Heart left ventricle (tissue), 16 donors: ENCODE results near the gene CCL7. TPM values are rescaled to one million over a fixed set of nuclear protein-coding genes. Genes with fewer than 3 reads are reported as not detected.

Experiments
- ATAC-seq, 4 donors: fragments of 200-7000 bp; cut with Tn5 transposase; one replicate each; pipeline ENCODE4 v1.9.1; 2020 to 2022; ENCODE audit warnings: moderate library complexity in 4 of 4, mild to moderate bottlenecking in 3 of 4, moderate number of reproducible peaks in 1 of 4
- DNase-seq, 5 donors: peaks; one replicate each; pipeline ENCODE4 v3.0.0-alpha.2; 2020
- H3K27ac ChIP-seq, 12 donors: fragments of 200-600 bp; sonication (generic) in 4 of 12; one replicate each; pipeline versions ENCODE4 v1.5.0 to v1.8.0; 2016 to 2022; ENCODE audit warnings: mild to moderate bottlenecking in 2 of 12
- H3K27me3 ChIP-seq, 9 donors: fragments of 200-600 bp; sonication (generic) in 2 of 9; one replicate each; pipeline versions ENCODE4 v1.5.1 to v1.8.0; 2016 to 2022; ENCODE audit warnings: mild to moderate bottlenecking in 3 of 9
- H3K36me3 ChIP-seq, 9 donors: fragments of 200-600 bp; sonication (generic) in 2 of 9; one replicate each; pipeline versions ENCODE4 v1.5.0 to v1.8.0; 2018 to 2022; ENCODE audit warnings: mild to moderate bottlenecking in 2 of 9
- H3K4me1 ChIP-seq, 12 donors: fragments of 200-600 bp; sonication (generic) in 4 of 12; one replicate each; pipeline versions ENCODE4 v1.5.0 to v1.8.0; 2016 to 2022; ENCODE audit warnings: mild to moderate bottlenecking in 3 of 12
- H3K4me3 ChIP-seq, 12 donors: fragments of 200-600 bp; sonication (generic) in 4 of 12; one replicate each; pipeline versions ENCODE4 v1.5.0 to v1.8.0; 2017 to 2022; ENCODE audit warnings: mild to moderate bottlenecking in 9 of 12, moderate library complexity in 4 of 12
- H3K9me3 ChIP-seq, 12 donors: fragments of 200-600 bp; sonication (generic) in 4 of 12; one replicate each; pipeline versions ENCODE4 v1.5.0 to v1.8.0; 2016 to 2022; ENCODE audit warnings: mild to moderate bottlenecking in 1 of 12
- CTCF ChIP-seq, 12 donors: fragments of 200-600 bp; sonication (generic) in 4 of 12; IDR thresholded peaks; one replicate each; pipeline versions ENCODE4 v1.5.0 to v1.8.0; 2018 to 2022; ENCODE audit warnings: antibody characterized with exemption in 12 of 12, mild to moderate bottlenecking in 5 of 12
- POLR2A ChIP-seq, 2 donors: fragments of 450-650 bp; IDR thresholded peaks; one replicate each; pipeline ENCODE4 v1.6.1; 2017; ENCODE audit warnings: antibody characterized with exemption in 2 of 2, mild to moderate bottlenecking in 2 of 2, moderate library complexity in 2 of 2
- WGBS, 4 donors: extraction: QIAGEN DNeasy Blood & Tissue Kit in 2 of 4; methylation state at CpG; one replicate each; pipeline versions ENCODE4 v1.1.5 to v1.1.7; 2013 to 2018; 5-methylcytosine and 5-hydroxymethylcytosine counted together
- intact Hi-C, 10 donors: fragments of 100-400 bp; cut with DNase I; formaldehyde crosslinking; loops; one replicate each; pipeline versions ENCODE4 v1.11.1 to v1.14.2; 2022
- long read RNA-seq, 3 donors: library from polyadenylated mRNA; unstranded; transcript quantifications; one replicate each; pipeline ENCODE4 v2.0.0, GENCODE V29; 2020 to 2021
- polyA plus RNA-seq, 2 donors: library from polyadenylated mRNA; stranded (reverse); fragments of 200-250 nt; gene quantifications; one replicate each; pipeline ENCODE4 v1.2.3, GENCODE V29; 2013
- total RNA-seq, 9 donors: library from RNA; depleted of rRNA in 2 of 9; stranded (reverse); fragments of >200 nt in 2 of 9; fragmentation: NEBNext Ultra II Directional in 3 of 9; extraction: Animal tissue kit (Norgen Biotek cat#: 25700) in 3 of 9; gene quantifications; one replicate each; pipeline versions ENCODE4 v1.1.0 to v1.2.4, GENCODE V29; 2016 to 2023
- donor health status: ischemic (EF 13 %, LVEDD 7.1; RV severe dilation, severe dysfunction).
- donor health status: healthy with polysubstance abuse.
- donor health status: DM: no; HTN: yes; CAD: no.
- donor health status: DM: no; HTN: no; CAD: no.
- donor health status: ischemic (EF 25% LVEDD 6.9; RV normal size, moderate dysfunction).
- donor health status: ischemic (EF 25% LVEDD 5.7; RV mildly dilated, moderate dysfunction).
- donor health status: healthy.
- donor health status: DM: yes; HTN: yes; CAD: no.
- donor health status: ischemic (EF 35%, LVEDD 5.7; RV mildly dilated, moderate dysfunction).
- donor health status: nonischemic (EF 11% LVEDD 7.7; RV severe dilation, severe dysfunction).
- donor health status: DM: yes; HTN: yes; CAD: no.
- donor health status: PGD.
- donor health status: ischemic (EF 29% LVEDD 5.4; RV normal size, mild dysfunction).
- donor health status: nonischemic (EF 23%, LVEDD 6.1; RV moderate dilation, normal function).

The CCL7 gene
- total RNA-seq (1 to 10 TPM in 1 of 9 donors, not detected in 8; 3.4 TPM), polyA plus RNA-seq (under 1 TPM in 1 of 2 donors, not detected in 1; 0.36 TPM)
- long read RNA-seq, donor 1: 0 reads
- long read RNA-seq, donor 2: 0 reads
- long read RNA-seq, donor 3, partial matches to known transcripts: 0 of 1 reads
- long read RNA-seq, donor 3, other reads (novel, unspliced or antisense): 0 of 1 reads

GRCh38 chr17:34269969-34270368 lies at the start of gene CCL7:
Gene CCL7 (plus strand): TSS chr17:34270221. CDS start chr17:34270291, 70 bp downstream.
- no peak within 1 kb of the TSS for H3K27ac ChIP-seq
- H3K4me3 ChIP-seq: no peak within 1 kb of the TSS
- WGBS, 4 donors: 48 to 63% (median 57%) methylated on average over 1 of the region's 1 CpG
- no peaks in the 10 kb centered on the region for H3K36me3 ChIP-seq
- H3K9me3 ChIP-seq: no peaks in the 10 kb centered on the region
- ATAC-seq (no peak), DNase-seq (no peak)
- peaks cover 0 to 4% (median 0%) of the 10 kb centered on the region in 9 donors for H3K27me3 ChIP-seq
- peaks cover 0 to 8% (median 0%) of the 10 kb centered on the region in 12 donors for H3K4me1 ChIP-seq
- TF ChIP-seq CTCF (IDR thresholded peaks at IDR 0.05) (no peak), POLR2A (IDR thresholded peaks at IDR 0.05) (no peak)
- intact Hi-C loops: no loop called here

- Histone ChIP-seq H3K4me3 (no peak overlapping the region), H3K27me3 (no peaks in the 10 kb centered on the region), H3K27ac (peak overlapping the region in 1 of 12 donors; percentile 42), H3K36me3 (no peaks in the 10 kb centered on the region), H3K4me1 (peaks cover 0 to 59% (median 0%) of the 10 kb centered on the region in 12 donors), H3K9me3 (no peaks in the 10 kb centered on the region)
- ATAC-seq (peak in 2 of 4 donors; percentile 36 to 55), DNase-seq (no peak)
- intact Hi-C loops: no loop called here
- TF ChIP-seq CTCF (IDR thresholded peaks at IDR 0.05) (no peak), POLR2A (IDR thresholded peaks at IDR 0.05) (no peak)
- 77 to 87% (median 80%) methylated on average over 5 of the region's 5 CpGs for WGBS, 4 donors
Observed at GRCh38 chr17:34220752-34221395, 49.1 kb upstream of the CCL7 start.

GRCh38 chr17:34221411-34221810 lies 48.6 kb upstream of the CCL7 start:
- Histone ChIP-seq H3K27me3 (no peaks in the 10 kb centered on the region), H3K4me3 (no peak overlapping the region), H3K9me3 (no peaks in the 10 kb centered on the region), H3K4me1 (peaks cover 0 to 59% (median 0%) of the 10 kb centered on the region in 12 donors), H3K27ac (peak overlapping the region in 1 of 12 donors; percentile 42), H3K36me3 (no peaks in the 10 kb centered on the region)
- 79 to 93% (median 87%) methylated on average over 4 of the region's 4 CpGs for WGBS, 4 donors
- no peak for ATAC-seq
- intact Hi-C loops: no loop called here
- TF ChIP-seq POLR2A (IDR thresholded peaks at IDR 0.05): no peak
- no peak for TF ChIP-seq CTCF (IDR thresholded peaks at IDR 0.05)
- DNase-seq: no peak

- peak in 1 of 4 donors; percentile 42 for ATAC-seq
- no peak overlapping the region for H3K4me3 ChIP-seq
- DNase-seq: no peak
- TF ChIP-seq POLR2A (IDR thresholded peaks at IDR 0.05) (no peak), CTCF (IDR thresholded peaks at IDR 0.05) (no peak)
- WGBS, 4 donors: 71 to 82% (median 75%) methylated on average over 3 of the region's 3 CpGs
- intact Hi-C loops: no loop called here
- H3K36me3 ChIP-seq: no peaks in the 10 kb centered on the region
- no peaks in the 10 kb centered on the region for H3K27me3 ChIP-seq
- peaks cover 0 to 57% (median 0%) of the 10 kb centered on the region in 12 donors for H3K4me1 ChIP-seq
- no peaks in the 10 kb centered on the region for H3K9me3 ChIP-seq
- peak overlapping the region in 1 of 12 donors; percentile 42 for H3K27ac ChIP-seq
Observed at GRCh38 chr17:34222722-34223497, 47.1 kb upstream of the CCL7 start.
